ENCODE measurements around the gene IZUMO4. TPM values are rescaled to one million over a fixed set of nuclear protein-coding genes. Genes with fewer than 3 reads are reported as not detected.

IZUMO4 gene
- total and polyA plus RNA-seq, 10 of the 15 experiments (the other 5 are each of a cell fraction or from before 2014, with no cell fraction given), result 0.53 to 27.1 (median 7.5) TPM

- TF ChIP-seq, protein P1, sequence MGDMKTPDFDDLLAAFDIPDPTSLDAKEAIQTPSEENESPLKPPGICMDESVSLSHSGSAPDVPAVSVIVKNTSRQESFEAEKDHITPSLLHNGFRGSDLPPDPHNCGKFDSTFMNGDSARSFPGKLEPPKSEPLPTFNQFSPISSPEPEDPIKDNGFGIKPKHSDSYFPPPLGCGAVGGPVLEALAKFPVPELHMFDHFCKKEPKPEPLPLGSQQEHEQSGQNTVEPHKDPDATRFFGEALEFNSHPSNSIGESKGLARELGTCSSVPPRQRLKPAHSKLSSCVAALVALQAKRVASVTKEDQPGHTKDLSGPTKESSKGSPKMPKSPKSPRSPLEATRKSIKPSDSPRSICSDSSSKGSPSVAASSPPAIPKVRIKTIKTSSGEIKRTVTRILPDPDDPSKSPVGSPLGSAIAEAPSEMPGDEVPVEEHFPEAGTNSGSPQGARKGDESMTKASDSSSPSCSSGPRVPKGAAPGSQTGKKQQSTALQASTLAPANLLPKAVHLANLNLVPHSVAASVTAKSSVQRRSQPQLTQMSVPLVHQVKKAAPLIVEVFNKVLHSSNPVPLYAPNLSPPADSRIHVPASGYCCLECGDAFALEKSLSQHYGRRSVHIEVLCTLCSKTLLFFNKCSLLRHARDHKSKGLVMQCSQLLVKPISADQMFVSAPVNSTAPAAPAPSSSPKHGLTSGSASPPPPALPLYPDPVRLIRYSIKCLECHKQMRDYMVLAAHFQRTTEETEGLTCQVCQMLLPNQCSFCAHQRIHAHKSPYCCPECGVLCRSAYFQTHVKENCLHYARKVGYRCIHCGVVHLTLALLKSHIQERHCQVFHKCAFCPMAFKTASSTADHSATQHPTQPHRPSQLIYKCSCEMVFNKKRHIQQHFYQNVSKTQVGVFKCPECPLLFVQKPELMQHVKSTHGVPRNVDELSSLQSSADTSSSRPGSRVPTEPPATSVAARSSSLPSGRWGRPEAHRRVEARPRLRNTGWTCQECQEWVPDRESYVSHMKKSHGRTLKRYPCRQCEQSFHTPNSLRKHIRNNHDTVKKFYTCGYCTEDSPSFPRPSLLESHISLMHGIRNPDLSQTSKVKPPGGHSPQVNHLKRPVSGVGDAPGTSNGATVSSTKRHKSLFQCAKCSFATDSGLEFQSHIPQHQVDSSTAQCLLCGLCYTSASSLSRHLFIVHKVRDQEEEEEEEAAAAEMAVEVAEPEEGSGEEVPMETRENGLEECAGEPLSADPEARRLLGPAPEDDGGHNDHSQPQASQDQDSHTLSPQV (IDR thresholded peaks at IDR 0.05), result 0 out of 2 replicates have a peak, but pooled peaks have one; percentile 47
- TF ChIP-seq SREBF1 (IDR thresholded peaks at IDR 0.05; ENCODE audit: low read length), result no peak
- no peak for TF ChIP-seq EP300 (IDR thresholded peaks at IDR 0.05; ENCODE audit: borderline replicate concordance in 1 of 2, control insufficient read depth in 1 of 2, low read depth in 2 of 2, low read length in 2 of 2)
- TF ChIP-seq HSF1 (IDR thresholded peaks at IDR 0.05; ENCODE audit: low read depth, low read length), result no peak
- TF ChIP-seq, protein P2, sequence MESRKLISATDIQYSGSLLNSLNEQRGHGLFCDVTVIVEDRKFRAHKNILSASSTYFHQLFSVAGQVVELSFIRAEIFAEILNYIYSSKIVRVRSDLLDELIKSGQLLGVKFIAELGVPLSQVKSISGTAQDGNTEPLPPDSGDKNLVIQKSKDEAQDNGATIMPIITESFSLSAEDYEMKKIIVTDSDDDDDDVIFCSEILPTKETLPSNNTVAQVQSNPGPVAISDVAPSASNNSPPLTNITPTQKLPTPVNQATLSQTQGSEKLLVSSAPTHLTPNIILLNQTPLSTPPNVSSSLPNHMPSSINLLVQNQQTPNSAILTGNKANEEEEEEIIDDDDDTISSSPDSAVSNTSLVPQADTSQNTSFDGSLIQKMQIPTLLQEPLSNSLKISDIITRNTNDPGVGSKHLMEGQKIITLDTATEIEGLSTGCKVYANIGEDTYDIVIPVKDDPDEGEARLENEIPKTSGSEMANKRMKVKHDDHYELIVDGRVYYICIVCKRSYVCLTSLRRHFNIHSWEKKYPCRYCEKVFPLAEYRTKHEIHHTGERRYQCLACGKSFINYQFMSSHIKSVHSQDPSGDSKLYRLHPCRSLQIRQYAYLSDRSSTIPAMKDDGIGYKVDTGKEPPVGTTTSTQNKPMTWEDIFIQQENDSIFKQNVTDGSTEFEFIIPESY (IDR thresholded peaks at IDR 0.05), result no peak
- peak; percentile 74 for TF ChIP-seq SP1 (IDR thresholded peaks at IDR 0.05; ENCODE audit: low read depth, low read length)
- TF ChIP-seq ETV6 (conservative IDR thresholded peaks at IDR 0.05 in 1 of 2, IDR thresholded peaks at IDR 0.05 in 1 of 2; ENCODE audit: borderline replicate concordance in 1 of 2, low read depth in 1 of 2), result no peak
- no peak for TF ChIP-seq JUND (IDR thresholded peaks at IDR 0.05; ENCODE audit: low read depth, low read length)
- TF ChIP-seq RBBP5 (conservative IDR thresholded peaks at IDR 0.05), result no peak
- TF ChIP-seq CEBPB (IDR thresholded peaks at IDR 0.05; ENCODE audit: borderline replicate concordance in 1 of 2, low read depth in 2 of 2, low read length in 2 of 2), result no peak
- no peak; a peak in 1 of 4 replicates for TF ChIP-seq SRF (IDR thresholded peaks at IDR 0.05; ENCODE audit: low read depth in 2 of 2, low read length in 2 of 2)
- peak; percentile 68 for TF ChIP-seq CBFB (IDR thresholded peaks at IDR 0.05; ENCODE audit: low read depth)
- no peak for TF ChIP-seq BMI1 (IDR thresholded peaks at IDR 0.05; ENCODE audit: borderline replicate concordance)
- 0 out of 2 replicates have a peak, but pooled peaks have one; percentile 19 for TF ChIP-seq MYB (IDR thresholded peaks at IDR 0.05; ENCODE audit: borderline replicate concordance, low read depth, low read length)
- TF ChIP-seq KLF5 (IDR thresholded peaks at IDR 0.05; ENCODE audit: partially characterized antibody), result peak; percentile 37
- TF ChIP-seq NFXL1 (IDR thresholded peaks at IDR 0.05; ENCODE audit: borderline replicate concordance), result peak; percentile 64; the same call in 1 of the 2 replicates
- peak; percentile 63 for TF ChIP-seq DPF2 (IDR thresholded peaks at IDR 0.05)
- TF ChIP-seq TBL1XR1 (IDR thresholded peaks at IDR 0.05; ENCODE audit: low read depth, low read length), result no peak
- TF ChIP-seq EGR1 (IDR thresholded peaks at IDR 0.05; ENCODE audit: borderline replicate concordance in 1 of 2, low read depth in 2 of 2, low read length in 2 of 2), result peak; percentile 17 to 87
- TF ChIP-seq, protein P3, sequence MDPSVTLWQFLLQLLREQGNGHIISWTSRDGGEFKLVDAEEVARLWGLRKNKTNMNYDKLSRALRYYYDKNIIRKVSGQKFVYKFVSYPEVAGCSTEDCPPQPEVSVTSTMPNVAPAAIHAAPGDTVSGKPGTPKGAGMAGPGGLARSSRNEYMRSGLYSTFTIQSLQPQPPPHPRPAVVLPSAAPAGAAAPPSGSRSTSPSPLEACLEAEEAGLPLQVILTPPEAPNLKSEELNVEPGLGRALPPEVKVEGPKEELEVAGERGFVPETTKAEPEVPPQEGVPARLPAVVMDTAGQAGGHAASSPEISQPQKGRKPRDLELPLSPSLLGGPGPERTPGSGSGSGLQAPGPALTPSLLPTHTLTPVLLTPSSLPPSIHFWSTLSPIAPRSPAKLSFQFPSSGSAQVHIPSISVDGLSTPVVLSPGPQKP (IDR thresholded peaks at IDR 0.05; ENCODE audit: low read depth, low read length), result no peak
These were observed 45.5 kb upstream of the IZUMO4 start, which contains the start of gene MKNK2 (continued) for GRCh38 chr19:2050991-2051772.

All from GM12878 (cell line).